Measurements from ENCODE around the gene TRIM7.

Gene TRIM7

GRCh38 chr5:181212934-181213333 lies 7.9 kb upstream of the TRIM7 start:
- TF ChIP-seq CTCF (IDR thresholded peaks at IDR 0.05) = no peak

DNA sequence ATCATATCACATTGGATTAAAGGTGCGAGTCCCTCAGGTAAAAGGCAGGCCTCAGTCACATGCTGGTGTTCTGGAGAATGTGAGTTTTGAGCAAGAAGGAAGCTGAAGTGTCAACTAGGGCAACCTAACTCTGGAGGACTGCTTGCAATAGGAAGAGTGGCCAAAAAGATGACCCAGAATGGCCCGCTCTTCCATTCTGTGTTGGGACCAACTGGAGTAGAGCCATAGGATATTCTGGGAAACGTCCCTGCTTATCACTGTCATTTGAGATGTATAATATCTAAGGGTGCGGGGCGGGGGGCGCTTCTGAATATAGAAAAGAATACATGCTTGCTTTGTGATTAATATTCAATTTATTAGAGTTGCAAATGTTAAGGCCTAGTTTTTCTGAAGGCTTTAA lies 7.1 kb upstream of the TRIM7 start:
- TF ChIP-seq CTCF (IDR thresholded peaks at IDR 0.05) = no peak

DNA sequence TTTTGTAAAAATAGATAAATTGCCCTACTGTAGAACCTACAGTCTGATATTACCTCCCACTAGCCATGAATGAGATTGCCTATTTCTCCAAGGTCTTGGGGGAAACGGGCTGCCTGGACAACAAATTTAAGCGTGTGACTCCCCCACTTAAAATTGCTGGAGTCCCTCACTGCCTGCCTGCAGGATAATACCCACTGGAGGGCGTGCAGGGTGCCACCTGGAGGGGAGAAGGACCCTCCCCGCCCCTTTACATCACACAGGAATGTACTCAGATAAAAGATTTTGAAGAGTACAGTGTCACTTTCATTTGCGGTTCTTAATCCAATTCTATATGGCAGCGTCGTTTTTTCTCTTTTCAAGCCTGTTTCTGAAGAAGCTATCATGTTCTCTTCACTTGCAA lies 6.2 kb upstream of the TRIM7 start:
- TF ChIP-seq CTCF (IDR thresholded peaks at IDR 0.05) = no peak

DNA sequence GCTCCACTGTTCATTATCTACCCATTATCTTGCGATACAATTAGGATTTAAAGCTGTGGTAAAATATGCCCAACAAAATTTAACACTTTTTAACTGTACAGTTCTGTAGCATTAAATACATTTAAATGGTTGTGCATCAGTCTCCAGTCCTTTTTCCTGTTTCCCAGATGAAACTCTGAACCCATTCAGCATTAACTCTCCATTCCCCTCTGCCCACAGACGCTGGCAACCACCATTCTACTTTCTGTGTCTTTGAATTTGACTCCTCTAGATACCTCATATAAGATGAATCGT lies 2.9 kb upstream of the TRIM7 start:
- no peak for TF ChIP-seq CTCF (IDR thresholded peaks at IDR 0.05)

- TF ChIP-seq CTCF (IDR thresholded peaks at IDR 0.05) = no peak
These were observed 2.4 kb upstream of the TRIM7 start for GRCh38 chr5:181207214-181207959.

- TF ChIP-seq CTCF (IDR thresholded peaks at IDR 0.05) = no peak
These were observed 1.0 kb upstream of the TRIM7 start for GRCh38 chr5:181205761-181206649.

DNA sequence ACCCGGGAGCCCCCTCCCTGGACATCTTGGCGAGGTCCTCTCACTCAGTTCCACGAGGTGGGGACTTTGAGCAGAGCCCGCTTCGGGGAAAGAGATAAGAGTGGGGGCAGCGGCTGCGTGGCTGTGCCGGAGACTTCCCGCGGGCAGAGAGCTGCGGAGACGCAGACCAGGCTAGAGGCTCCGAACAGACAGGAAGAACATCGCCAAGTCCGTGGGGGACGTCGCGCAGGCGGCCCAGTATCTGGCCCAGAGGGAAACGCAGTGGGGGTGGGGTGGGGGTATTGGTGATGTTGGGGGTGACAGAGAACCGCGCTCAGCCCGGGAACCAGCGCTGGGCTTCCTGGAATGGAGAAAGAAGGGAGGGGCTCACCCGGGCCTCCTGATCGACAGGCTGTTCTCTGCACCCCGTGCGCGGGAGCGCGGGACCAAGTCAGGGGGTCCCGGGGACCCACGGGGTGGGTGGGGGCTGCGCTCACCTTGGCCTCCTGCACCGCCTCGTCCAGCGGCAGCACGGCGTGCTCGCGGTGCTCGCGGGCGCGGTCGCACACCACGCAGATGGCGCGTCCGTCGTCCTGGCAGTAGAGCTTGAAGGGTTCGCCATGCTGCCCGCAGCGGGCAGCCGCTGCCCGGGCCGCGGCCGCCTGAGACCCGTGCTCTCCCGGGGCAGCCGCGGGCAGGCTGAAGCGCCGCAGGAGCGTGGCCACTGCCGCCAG lies 727 bp downstream of the TRIM7 start:
- TF ChIP-seq CTCF (IDR thresholded peaks at IDR 0.05) = no peak

All from LNCAP (cell line).